Measurements from ENCODE around the gene OLFM3. TPM values are rescaled to one million over a fixed set of nuclear protein-coding genes. Genes with fewer than 3 reads are reported as not detected.

The OLFM3 gene
- total and polyA plus RNA-seq, 4 donors = not detected

- TF ChIP-seq GABPA (IDR thresholded peaks at IDR 0.05 in 1 of 2, conservative IDR thresholded peaks at IDR 0.05 in 1 of 2) = no peak
- no peak for TF ChIP-seq ZBTB33 (IDR thresholded peaks at IDR 0.05)
- TF ChIP-seq HNF4G (IDR thresholded peaks at IDR 0.05) = no peak
- no peak for TF ChIP-seq HNF4A (conservative IDR thresholded peaks at IDR 0.05)
- TF ChIP-seq RXRA (IDR thresholded peaks at IDR 0.05) = no peak
- no peak for TF ChIP-seq EGR1 (IDR thresholded peaks at IDR 0.05; ENCODE audit: low read depth in 2 of 2)
- TF ChIP-seq JUND (IDR thresholded peaks at IDR 0.05) = no peak
- TF ChIP-seq CTCF (IDR thresholded peaks at IDR 0.05; ENCODE audit: low read depth, low read length, missing input control) = no peak
- TF ChIP-seq NR2F2 (IDR thresholded peaks at IDR 0.05) = no peak
- TF ChIP-seq YY1 (IDR thresholded peaks at IDR 0.05) = no peak
- no peak for TF ChIP-seq RAD21 (IDR thresholded peaks at IDR 0.05)
- no peak for TF ChIP-seq FOXA2 (IDR thresholded peaks at IDR 0.05)
- TF ChIP-seq ATF3 (IDR thresholded peaks at IDR 0.05) = no peak
- TF ChIP-seq TAF1 (conservative IDR thresholded peaks at IDR 0.05) = no peak
- no peak for TF ChIP-seq FOXA1 (IDR thresholded peaks at IDR 0.05)
- no peak for TF ChIP-seq REST (IDR thresholded peaks at IDR 0.05)
- H3K27ac ChIP-seq (ENCODE audit: low read depth in 1 of 2, low read length in 2 of 2) = no peak overlapping the region
- no peak for DNase-seq (ENCODE audit: low spot score)
- H3K9me3 ChIP-seq (ENCODE audit: control insufficient read depth in 4 of 4, low read length in 3 of 4) = no peaks in the 10 kb centered on the region
- H3K4me3 ChIP-seq (ENCODE audit: low read depth in 1 of 3, low read length in 3 of 3) = no peak overlapping the region
- H3K27me3 ChIP-seq (ENCODE audit: control insufficient read depth in 4 of 4, insufficient read depth in 4 of 4, low read length in 3 of 4) = no peaks in the 10 kb centered on the region
- no peaks in the 10 kb centered on the region for H3K4me1 ChIP-seq (ENCODE audit: control insufficient read depth in 4 of 4, insufficient read depth in 4 of 4, low read length in 3 of 4)
- H3K9ac ChIP-seq (ENCODE audit: low read depth in 1 of 2, low read length in 2 of 2) = no peak overlapping the region
- WGBS = 17% methylated on average over 13 of the region's 13 CpGs
- no peaks in the 10 kb centered on the region for H3K36me3 ChIP-seq (ENCODE audit: control insufficient read depth in 4 of 4, insufficient read depth in 3 of 4, low read depth in 1 of 4, low read length in 3 of 4)
Observed at GRCh38 chr1:101846820-101847219, 149.9 kb downstream of the OLFM3 start.

- Histone ChIP-seq H3K9ac (ENCODE audit: low read depth in 1 of 2, low read length in 2 of 2) (no peak overlapping the region), H3K4me3 (ENCODE audit: low read depth in 1 of 3, low read length in 3 of 3) (no peak overlapping the region), H3K9me3 (ENCODE audit: control insufficient read depth in 4 of 4, low read length in 3 of 4) (no peaks in the 10 kb centered on the region), H3K27me3 (ENCODE audit: control insufficient read depth in 4 of 4, insufficient read depth in 4 of 4, low read length in 3 of 4) (no peaks in the 10 kb centered on the region), H3K36me3 (ENCODE audit: control insufficient read depth in 4 of 4, insufficient read depth in 3 of 4, low read depth in 1 of 4, low read length in 3 of 4) (no peaks in the 10 kb centered on the region), H3K27ac (ENCODE audit: low read depth in 1 of 2, low read length in 2 of 2) (no peak overlapping the region), H3K4me1 (ENCODE audit: control insufficient read depth in 4 of 4, insufficient read depth in 4 of 4, low read length in 3 of 4) (no peaks in the 10 kb centered on the region)
- WGBS = 49% methylated on average over 5 of the region's 5 CpGs
- DNase-seq (ENCODE audit: low spot score) = no peak
- no peak for TF ChIP-seq REST (IDR thresholded peaks at IDR 0.05)
- TF ChIP-seq TAF1 (conservative IDR thresholded peaks at IDR 0.05) = no peak
- no peak for TF ChIP-seq FOXA1 (IDR thresholded peaks at IDR 0.05)
- no peak for TF ChIP-seq ATF3 (IDR thresholded peaks at IDR 0.05)
- TF ChIP-seq EGR1 (IDR thresholded peaks at IDR 0.05; ENCODE audit: low read depth in 2 of 2) = no peak
- no peak for TF ChIP-seq NR2F2 (IDR thresholded peaks at IDR 0.05)
- no peak for TF ChIP-seq HNF4G (IDR thresholded peaks at IDR 0.05)
- no peak for TF ChIP-seq FOXA2 (IDR thresholded peaks at IDR 0.05)
- no peak for TF ChIP-seq SP1 (IDR thresholded peaks at IDR 0.05)
- no peak for TF ChIP-seq GABPA (IDR thresholded peaks at IDR 0.05 in 1 of 2, conservative IDR thresholded peaks at IDR 0.05 in 1 of 2)
- TF ChIP-seq RXRA (IDR thresholded peaks at IDR 0.05) = no peak
- TF ChIP-seq HNF4A (conservative IDR thresholded peaks at IDR 0.05) = no peak
- no peak for TF ChIP-seq YY1 (IDR thresholded peaks at IDR 0.05)
- no peak for TF ChIP-seq JUND (IDR thresholded peaks at IDR 0.05)
- no peak for TF ChIP-seq RAD21 (IDR thresholded peaks at IDR 0.05)
- TF ChIP-seq MAX (IDR thresholded peaks at IDR 0.05) = no peak
Observed at GRCh38 chr1:101843160-101843559, 153.6 kb downstream of the OLFM3 start.

All from liver (tissue), 9 donors.